ENCODE data around the gene MLEC. TPM values are rescaled to one million over a fixed set of nuclear protein-coding genes. Genes with fewer than 3 reads are reported as not detected.
A peak's percentile ranks its signal among the peaks of the same experiment; 100 is the strongest.

MLEC gene
- polyA plus RNA-seq, 3 donors from 2014 or later = 77.7 to 109 (median 81.6) TPM

DNA sequence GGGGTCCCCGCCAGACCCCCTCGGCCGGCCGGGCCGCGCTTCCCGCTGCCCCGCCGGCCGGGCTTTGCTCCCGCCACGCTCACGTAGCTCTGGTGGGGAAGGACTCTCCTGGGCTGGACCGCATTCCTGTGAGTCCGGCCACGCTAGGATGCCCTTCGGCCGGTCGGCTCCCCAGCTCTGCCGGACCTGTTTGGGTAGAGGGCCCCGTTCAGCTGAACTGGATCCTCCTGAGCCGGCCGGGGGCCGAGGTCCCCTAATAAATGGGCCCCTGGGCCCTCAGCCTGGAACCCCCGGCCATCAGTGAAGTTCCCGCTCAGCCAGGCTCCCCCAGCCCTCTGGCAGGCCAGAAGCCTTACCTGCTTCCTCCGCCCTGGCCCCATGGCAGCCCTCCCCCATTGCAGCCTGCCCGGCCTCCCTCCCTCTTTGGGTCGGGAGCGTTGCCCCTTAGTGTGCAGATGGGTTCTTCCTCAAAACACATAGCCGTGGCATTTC, 23.9 kb downstream of the MLEC start:
- DNase-seq = peak in 1 of 3 donors; percentile 17
- H3K27ac Mint-ChIP-seq = peak overlapping the region; percentile 81 to 84 (median 82)

DNA sequence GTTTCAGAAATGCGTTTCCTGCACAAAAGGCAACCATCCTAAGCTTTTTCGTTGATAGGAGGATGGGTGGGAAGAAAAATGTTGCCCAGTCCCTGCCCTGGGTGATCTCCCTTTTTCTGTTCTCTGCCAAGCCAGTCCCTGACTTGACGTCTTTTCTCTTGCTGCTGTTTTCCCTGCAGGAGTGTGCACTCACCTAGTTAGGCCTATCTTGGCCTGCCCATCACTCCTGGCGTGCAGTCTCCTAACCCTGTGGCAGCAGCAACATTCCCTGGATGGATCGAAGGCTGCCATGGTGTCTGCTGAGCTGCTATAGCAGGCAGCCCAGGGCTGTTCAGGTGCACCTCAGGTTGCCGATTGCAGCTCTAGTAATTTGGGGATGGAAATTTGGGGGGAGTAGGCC, 24.5 kb downstream of the MLEC start:
- Mint-ChIP-seq H3K4me3 (peak overlapping the region; percentile 86 to 92 (median 89)), H3K9me3 (no peaks in the 10 kb centered on the region), H3K27me3 (ENCODE audit: low read depth in 3 of 3) (no peaks in the 10 kb centered on the region), H3K36me3 (peaks cover 7 to 16% (median 8%) of the 10 kb centered on the region in 3 donors), H3K27ac (peak overlapping the region; percentile 81 to 84 (median 82)), H3K4me1 (peaks cover 32 to 35% of the 10 kb centered on the region in 2 donors)
- no peak for DNase-seq

More for the DNA sequence above, 23.9 kb downstream of the MLEC start:
- Mint-ChIP-seq H3K27me3 (ENCODE audit: low read depth in 3 of 3) (no peaks in the 10 kb centered on the region), H3K36me3 (peaks cover 5 to 13% (median 5%) of the 10 kb centered on the region in 3 donors), H3K4me1 (peaks cover 32 to 35% of the 10 kb centered on the region in 2 donors), H3K4me3 (peak overlapping the region; percentile 86 to 92 (median 89)), H3K9me3 (no peaks in the 10 kb centered on the region)

GRCh38 chr12:120712610-120713009, 25.7 kb downstream of the MLEC start:
- no peak for DNase-seq
- H3K27ac Mint-ChIP-seq = no peak overlapping the region
- peaks cover 32 to 35% of the 10 kb centered on the region in 2 donors for H3K4me1 Mint-ChIP-seq
- no peaks in the 10 kb centered on the region for H3K9me3 Mint-ChIP-seq
- H3K4me3 Mint-ChIP-seq = peak overlapping the region in 2 of 5 donors; percentile 46 to 87
- H3K27me3 Mint-ChIP-seq (ENCODE audit: low read depth in 3 of 3) = no peaks in the 10 kb centered on the region
- H3K36me3 Mint-ChIP-seq = peaks cover 11 to 22% (median 11%) of the 10 kb centered on the region in 3 donors

GRCh38 chr12:120713861-120714482, 27.0 kb downstream of the MLEC start:
- peaks cover 16 to 32% (median 20%) of the 10 kb centered on the region in 3 donors for H3K36me3 Mint-ChIP-seq
- no peaks in the 10 kb centered on the region for H3K9me3 Mint-ChIP-seq
- no peaks in the 10 kb centered on the region for H3K27me3 Mint-ChIP-seq (ENCODE audit: low read depth in 3 of 3)
- peak overlapping the region in 2 of 5 donors; percentile 20 to 52 for H3K4me3 Mint-ChIP-seq
- H3K27ac Mint-ChIP-seq = peak overlapping the region; percentile 5 to 84 (median 43)
- H3K4me1 Mint-ChIP-seq = peaks cover 30 to 35% of the 10 kb centered on the region in 2 donors
- peak; percentile 71 to 78 (median 75) for DNase-seq

DNA sequence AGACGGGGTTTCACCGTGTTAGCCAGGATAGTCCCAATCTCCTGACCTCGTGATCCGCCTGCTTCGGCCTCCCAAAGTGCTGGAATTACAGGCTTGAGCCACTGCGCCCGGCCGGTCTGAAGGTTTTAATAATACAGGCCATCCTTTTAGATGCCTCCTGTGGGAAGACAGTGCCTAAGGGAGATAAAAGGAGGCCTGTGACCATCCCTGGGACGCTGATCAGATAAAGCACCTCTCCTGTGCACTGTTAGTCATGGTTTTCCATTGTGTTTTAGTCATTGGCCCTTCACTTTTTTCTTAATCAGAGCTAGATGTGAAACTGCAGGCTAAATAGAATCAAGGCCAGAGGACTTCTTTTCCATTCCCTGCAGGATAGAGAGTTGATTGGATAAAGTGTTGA, 31.1 kb downstream of the MLEC start:
- Mint-ChIP-seq H3K27ac (no peak overlapping the region), H3K9me3 (no peaks in the 10 kb centered on the region), H3K36me3 (peaks cover 29 to 63% (median 30%) of the 10 kb centered on the region in 3 donors), H3K4me1 (peaks cover 6 to 9% of the 10 kb centered on the region in 2 donors), H3K4me3 (no peak overlapping the region), H3K27me3 (ENCODE audit: low read depth in 3 of 3) (no peaks in the 10 kb centered on the region)
- DNase-seq = no peak

DNA sequence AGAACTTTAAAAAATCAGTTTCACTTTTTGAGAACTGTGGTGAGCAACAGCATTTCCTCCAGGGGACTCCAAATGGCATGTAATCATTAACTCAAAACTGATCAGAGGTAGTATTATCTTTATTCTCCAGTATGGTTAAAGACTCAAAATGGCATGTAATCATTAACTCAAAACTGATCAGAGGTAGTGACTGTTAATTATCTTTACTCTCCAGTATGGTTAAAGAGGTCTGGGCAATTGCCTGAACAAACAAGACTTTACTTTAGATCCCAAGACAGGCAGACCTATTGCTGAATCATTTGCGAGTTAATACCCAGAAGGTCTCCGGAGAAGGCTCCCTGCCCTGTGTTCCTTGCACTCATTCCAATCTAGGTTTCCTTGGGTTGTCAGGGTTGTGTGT, 32.1 kb downstream of the MLEC start:
- H3K4me3 Mint-ChIP-seq = no peak overlapping the region
- no peaks in the 10 kb centered on the region for H3K9me3 Mint-ChIP-seq
- DNase-seq = no peak
- H3K27ac Mint-ChIP-seq = no peak overlapping the region
- H3K27me3 Mint-ChIP-seq (ENCODE audit: low read depth in 3 of 3) = no peaks in the 10 kb centered on the region
- H3K4me1 Mint-ChIP-seq = peaks cover under 1 to 2% of the 10 kb centered on the region in 2 donors
- H3K36me3 Mint-ChIP-seq = peaks cover 26 to 59% (median 26%) of the 10 kb centered on the region in 3 donors

GRCh38 chr12:120719496-120720233, 32.7 kb downstream of the MLEC start:
- H3K4me1 Mint-ChIP-seq = peaks cover 1 to 3% of the 10 kb centered on the region in 2 donors
- no peak overlapping the region for H3K4me3 Mint-ChIP-seq
- H3K36me3 Mint-ChIP-seq = peaks cover 25 to 56% (median 25%) of the 10 kb centered on the region in 3 donors
- H3K27me3 Mint-ChIP-seq (ENCODE audit: low read depth in 3 of 3) = no peaks in the 10 kb centered on the region
- no peak for DNase-seq
- no peaks in the 10 kb centered on the region for H3K9me3 Mint-ChIP-seq
- H3K27ac Mint-ChIP-seq = no peak overlapping the region

- Mint-ChIP-seq H3K9me3 (no peaks in the 10 kb centered on the region), H3K4me3 (no peak overlapping the region), H3K36me3 (peaks cover 25 to 54% (median 25%) of the 10 kb centered on the region in 3 donors), H3K4me1 (peaks cover 9 to 11% of the 10 kb centered on the region in 2 donors), H3K27ac (no peak overlapping the region), H3K27me3 (ENCODE audit: low read depth in 3 of 3) (peaks cover 0 to 1% (median 0%) of the 10 kb centered on the region in 3 donors)
- DNase-seq = no peak
Observed at GRCh38 chr12:120720234-120720986, 33.5 kb downstream of the MLEC start.

DNA sequence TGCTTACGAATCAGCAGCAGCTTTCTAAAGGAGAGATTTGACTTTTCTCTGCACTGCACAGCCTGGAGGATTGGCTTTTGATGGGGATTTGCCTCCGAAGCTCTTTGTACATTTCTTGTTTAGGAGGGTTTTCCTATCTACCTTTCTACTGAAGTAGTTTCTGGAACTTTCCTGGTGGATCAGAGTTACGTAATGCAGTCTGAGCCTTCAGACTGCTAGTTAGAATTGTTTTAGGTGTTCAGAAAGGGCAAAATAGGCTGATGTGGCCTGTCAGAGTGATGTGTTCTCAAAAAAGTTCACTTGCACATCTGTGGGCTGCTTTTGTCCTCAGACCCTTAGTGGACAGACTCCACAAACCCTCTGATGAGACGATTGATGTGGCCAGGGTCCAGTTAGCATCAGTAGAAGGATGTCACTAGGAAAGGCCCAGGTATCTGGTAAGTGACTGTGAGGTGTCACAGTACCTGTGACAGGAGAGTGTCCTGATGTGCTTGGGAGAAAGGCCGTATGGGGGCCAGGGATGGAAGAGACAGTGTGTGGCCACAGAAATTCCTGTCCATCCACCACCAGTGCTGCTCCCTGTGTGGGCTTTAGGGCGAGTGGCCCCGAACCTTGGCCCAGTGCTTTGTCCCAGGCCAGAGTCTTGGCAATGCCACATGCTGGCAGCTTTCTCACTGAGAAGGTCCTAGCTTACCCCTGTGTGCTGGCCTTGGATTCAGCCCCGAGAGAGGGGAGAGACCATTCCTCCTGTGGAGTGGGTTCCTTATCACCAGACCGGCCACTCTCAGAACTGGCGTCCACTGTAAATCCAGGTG, 34.2 kb downstream of the MLEC start:
- no peak for DNase-seq
- Mint-ChIP-seq H3K4me3 (no peak overlapping the region), H3K36me3 (peaks cover 24 to 50% (median 25%) of the 10 kb centered on the region in 3 donors), H3K4me1 (peaks cover 13 to 16% of the 10 kb centered on the region in 2 donors), H3K27me3 (ENCODE audit: low read depth in 3 of 3) (peaks cover 0 to 1% (median 0%) of the 10 kb centered on the region in 3 donors), H3K27ac (peak overlapping the region in 1 of 6 donors; percentile 3), H3K9me3 (no peaks in the 10 kb centered on the region)

DNA sequence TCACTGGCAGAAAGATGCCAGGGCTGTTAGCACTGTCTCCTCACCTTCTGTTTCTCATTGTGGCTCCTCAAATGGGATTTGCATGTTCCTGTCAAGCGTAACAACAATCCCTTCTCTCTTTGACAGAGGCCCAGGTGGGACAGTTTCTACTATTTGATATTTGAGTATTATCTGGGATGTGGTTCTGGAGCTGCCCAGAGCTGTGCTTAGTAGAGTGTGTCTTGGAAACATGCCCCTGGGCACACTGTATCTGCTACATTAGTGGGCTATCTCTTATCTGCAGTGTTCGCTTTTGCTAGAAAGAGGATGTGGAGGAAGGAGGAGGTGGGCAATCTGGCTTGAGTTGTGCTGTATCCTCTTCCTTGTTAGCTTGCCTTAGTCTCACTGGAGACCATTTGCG, 34.9 kb downstream of the MLEC start:
- H3K27me3 Mint-ChIP-seq (ENCODE audit: low read depth in 3 of 3) = peaks cover 0 to 1% (median 0%) of the 10 kb centered on the region in 3 donors
- peaks cover 18 to 43% (median 19%) of the 10 kb centered on the region in 3 donors for H3K36me3 Mint-ChIP-seq
- H3K4me3 Mint-ChIP-seq = no peak overlapping the region
- H3K9me3 Mint-ChIP-seq = no peaks in the 10 kb centered on the region
- no peak for DNase-seq
- peak overlapping the region in 1 of 6 donors; percentile 35 for H3K27ac Mint-ChIP-seq
- H3K4me1 Mint-ChIP-seq = peaks cover 19 to 20% of the 10 kb centered on the region in 2 donors

DNA sequence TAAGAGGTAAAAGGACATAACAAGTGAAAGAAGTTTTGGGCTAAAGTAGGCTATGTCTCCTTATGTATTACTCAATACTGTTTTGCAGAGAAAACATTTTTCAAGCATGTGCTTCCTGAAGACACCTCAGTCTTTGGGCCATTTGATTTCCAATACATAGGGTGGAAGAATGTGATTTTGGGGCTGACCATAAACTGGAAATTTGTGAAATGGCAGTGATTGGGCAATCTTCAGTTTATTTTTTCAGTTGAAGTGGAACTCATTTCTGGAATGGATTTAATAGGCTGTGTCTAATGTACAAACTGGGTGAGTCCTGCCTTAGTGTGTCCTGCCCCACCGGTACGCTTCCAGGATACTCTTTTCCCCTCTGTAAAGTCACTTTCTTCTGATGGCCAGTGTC, 35.8 kb downstream of the MLEC start:
- peaks cover 19 to 20% of the 10 kb centered on the region in 2 donors for H3K4me1 Mint-ChIP-seq
- H3K9me3 Mint-ChIP-seq = no peaks in the 10 kb centered on the region
- H3K27ac Mint-ChIP-seq = no peak overlapping the region
- H3K36me3 Mint-ChIP-seq = peaks cover 18 to 41% (median 19%) of the 10 kb centered on the region in 3 donors
- peaks cover 0 to 1% (median 0%) of the 10 kb centered on the region in 3 donors for H3K27me3 Mint-ChIP-seq (ENCODE audit: low read depth in 3 of 3)
- no peak for DNase-seq
- H3K4me3 Mint-ChIP-seq = no peak overlapping the region

- Mint-ChIP-seq H3K27ac (peak overlapping the region; percentile 25 to 83 (median 71)), H3K4me1 (peaks cover 20 to 22% of the 10 kb centered on the region in 2 donors), H3K4me3 (peak overlapping the region; percentile 87 to 92 (median 90)), H3K27me3 (ENCODE audit: low read depth in 3 of 3) (peaks cover 0 to 2% (median 0%) of the 10 kb centered on the region in 3 donors), H3K36me3 (peaks cover 3 to 27% (median 14%) of the 10 kb centered on the region in 3 donors), H3K9me3 (no peaks in the 10 kb centered on the region)
- DNase-seq = no peak
Observed at GRCh38 chr12:120724720-120725119, 37.8 kb downstream of the MLEC start.

Measured in immature natural killer cell (primary cell).